SK-N-MC (cell line): ENCODE data around the gene DAB2.
"Not testable (repeated sequence)": the region's sequence is repeated elsewhere in the genome, so short reads cannot be mapped to it uniquely, and the experiment has no call there.

ENCODE experiments used
- DNase-seq: peaks from one replicate; pipeline ENCODE4 v3.0.0-alpha.2; 2011; ENCODE audit warnings: low read depth, low spot score
- H3K27ac ChIP-seq: fragments of 200-600 bp; sonication (generic); 2 replicates; pipeline ENCODE4 v1.5.1; 2016; ENCODE audit warnings: mixed run types
- H3K36me3 ChIP-seq: fragments of 200-600 bp; sonication (generic); 2 replicates; pipeline ENCODE4 v1.6.1; 2017; ENCODE audit warnings: antibody characterized with exemption, low read length, mixed read lengths; ENCODE audit not compliant: insufficient read depth
- H3K4me3 ChIP-seq: fragments of 200-600 bp; sonication (generic); 2 replicates; pipeline ENCODE4 v1.5.1; 2016
- H3K9ac ChIP-seq: fragments of 200-600 bp; sonication (generic); 2 replicates; pipeline ENCODE4 v1.8.0; 2017; ENCODE audit warnings: mixed run types, mixed read lengths; ENCODE audit not compliant: insufficient read length
- H3K9me3 ChIP-seq: fragments of 200-600 bp; sonication (generic); 2 replicates; pipeline ENCODE4 v1.6.1; 2017; ENCODE audit warnings: low read depth, mild to moderate bottlenecking, antibody characterized with exemption, low read length, moderate library complexity, mixed read lengths
- EZH2 ChIP-seq: fragments of 200-600 bp; sonication (generic); IDR thresholded peaks from one replicate; pipeline ENCODE4 v1.6.1; 2017; ENCODE audit warnings: antibody characterized with exemption
- FOXP2 ChIP-seq: optimal IDR thresholded peaks from 2 replicates; pipeline ENCODE3; 2011; ENCODE audit warnings: mild to moderate bottlenecking, moderate library complexity; ENCODE audit not compliant: insufficient read depth; ENCODE audit errors: extremely low read length, control extremely low read depth
- POLR2AphosphoS5 ChIP-seq: IDR thresholded peaks from 2 replicates; pipeline ENCODE4 v1.6.1; 2012; ENCODE audit warnings: mild to moderate bottlenecking, low read depth, low read length, borderline replicate concordance

Gene DAB2

GRCh38 chr5:39342460-39342859 is 82.3 kb downstream of the DAB2 start:
- H3K36me3 ChIP-seq = no peaks in the 10 kb centered on the region
- DNase-seq = no peak
- TF ChIP-seq FOXP2 (no peak), EZH2 (no peak), POLR2AphosphoS5 (no peak)

GRCh38 chr5:39341896-39342295 is 82.9 kb downstream of the DAB2 start:
- H3K27ac ChIP-seq = no peak overlapping the region
- DNase-seq = no peak
- H3K36me3 ChIP-seq = no peaks in the 10 kb centered on the region
- no peak for TF ChIP-seq EZH2
- no peaks in the 10 kb centered on the region for H3K9me3 ChIP-seq
- H3K4me3 ChIP-seq = no peak overlapping the region
- H3K9ac ChIP-seq = no peak overlapping the region

More at GRCh38 chr5:39342460-39342859, 82.3 kb downstream of the DAB2 start:
- Histone ChIP-seq H3K4me3 (no peak overlapping the region), H3K9me3 (no peaks in the 10 kb centered on the region), H3K27ac (no peak overlapping the region), H3K9ac (no peak overlapping the region)

- no peak for DNase-seq
- H3K36me3 ChIP-seq = no peaks in the 10 kb centered on the region
- H3K4me3 ChIP-seq = no peak overlapping the region
- no peak overlapping the region for H3K9ac ChIP-seq
- no peaks in the 10 kb centered on the region for H3K9me3 ChIP-seq
- H3K27ac ChIP-seq = no peak overlapping the region
- TF ChIP-seq EZH2 (no peak), POLR2AphosphoS5 (no peak), FOXP2 (no peak)
Observed at GRCh38 chr5:39340506-39340905, 84.3 kb downstream of the DAB2 start.

DNA sequence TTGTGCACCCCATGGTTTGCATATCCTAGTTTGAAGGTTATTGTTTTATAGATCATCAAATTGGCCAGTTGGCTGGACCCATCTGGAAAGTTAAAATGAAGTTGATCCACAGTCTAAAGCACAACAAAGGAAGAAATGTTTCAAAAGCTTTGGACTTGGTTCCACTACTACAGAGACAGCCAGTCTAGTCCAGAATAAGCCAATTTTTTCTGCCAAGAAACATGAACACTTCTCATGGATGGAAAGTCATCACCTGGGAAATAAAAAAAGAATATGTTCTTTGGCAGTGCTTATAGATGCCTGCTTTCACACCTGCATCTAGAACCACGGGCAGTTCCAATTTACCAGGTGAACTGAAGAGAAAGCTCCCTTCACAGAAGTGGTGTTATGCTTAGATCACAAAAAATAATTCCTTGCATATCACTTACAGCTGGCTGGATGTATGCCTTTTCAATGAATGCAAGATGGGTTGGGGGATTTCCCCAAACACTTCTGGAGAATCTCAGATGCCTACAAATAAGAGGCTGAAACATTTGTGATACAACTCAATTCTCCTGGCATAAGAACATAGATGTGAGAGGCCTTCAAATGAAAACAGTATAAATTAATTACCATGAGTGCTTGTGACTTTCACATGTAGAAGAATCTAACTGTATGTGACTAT is 87.4 kb downstream of the DAB2 start:
- Histone ChIP-seq H3K4me3 (no peak overlapping the region), H3K36me3 (no peaks in the 10 kb centered on the region), H3K9ac (no peak overlapping the region), H3K27ac (no peak overlapping the region), H3K9me3 (no peaks in the 10 kb centered on the region)
- TF ChIP-seq FOXP2 = no peak
- TF ChIP-seq EZH2 = no peak
- TF ChIP-seq POLR2AphosphoS5 = no peak
- no peak for DNase-seq

- H3K4me3 ChIP-seq, H3K27ac ChIP-seq, H3K9ac ChIP-seq, DNase-seq, H3K36me3 ChIP-seq, H3K9me3 ChIP-seq: not testable (repeated sequence)
Observed at GRCh38 chr5:39334296-39334695, 90.5 kb downstream of the DAB2 start.

DNA sequence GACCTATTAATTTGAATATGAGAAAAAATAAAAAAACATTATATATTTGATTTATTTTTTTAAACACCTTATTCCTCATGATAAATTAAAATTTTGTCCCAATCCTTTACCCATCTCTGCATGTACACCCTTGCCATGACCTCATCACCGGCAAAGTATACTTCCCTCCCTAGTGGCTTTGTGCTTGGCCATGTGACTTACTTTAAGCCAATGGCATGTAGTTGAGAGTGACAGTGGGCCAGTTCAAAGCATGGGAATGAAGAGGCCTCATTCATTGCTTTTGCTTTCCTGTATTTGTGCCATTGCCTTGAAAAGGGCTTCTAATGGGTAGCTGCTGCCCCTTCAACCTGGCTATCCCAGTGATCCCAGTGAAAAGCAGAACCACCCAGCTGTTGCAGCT is 91.7 kb downstream of the DAB2 start:
- H3K9ac ChIP-seq = no peak overlapping the region
- no peak overlapping the region for H3K4me3 ChIP-seq
- no peaks in the 10 kb centered on the region for H3K9me3 ChIP-seq
- no peak for TF ChIP-seq POLR2AphosphoS5
- TF ChIP-seq FOXP2 = no peak
- TF ChIP-seq EZH2 = no peak
- DNase-seq = no peak
- no peak overlapping the region for H3K27ac ChIP-seq
- no peaks in the 10 kb centered on the region for H3K36me3 ChIP-seq

- no peak overlapping the region for H3K27ac ChIP-seq
- no peaks in the 10 kb centered on the region for H3K9me3 ChIP-seq
- no peak overlapping the region for H3K4me3 ChIP-seq
- H3K36me3 ChIP-seq = no peaks in the 10 kb centered on the region
- H3K9ac ChIP-seq = no peak overlapping the region
- peak; percentile 16 for DNase-seq
- no peak for TF ChIP-seq FOXP2
- no peak for TF ChIP-seq EZH2
- no peak for TF ChIP-seq POLR2AphosphoS5
Observed at GRCh38 chr5:39331861-39332381, 92.9 kb downstream of the DAB2 start.

GRCh38 chr5:39328731-39329130 is 96.0 kb downstream of the DAB2 start:
- no peak for DNase-seq
- H3K36me3 ChIP-seq = no peaks in the 10 kb centered on the region
- no peak overlapping the region for H3K4me3 ChIP-seq
- TF ChIP-seq FOXP2 = no peak
- no peak overlapping the region for H3K9ac ChIP-seq
- no peak overlapping the region for H3K27ac ChIP-seq
- no peaks in the 10 kb centered on the region for H3K9me3 ChIP-seq

DNA sequence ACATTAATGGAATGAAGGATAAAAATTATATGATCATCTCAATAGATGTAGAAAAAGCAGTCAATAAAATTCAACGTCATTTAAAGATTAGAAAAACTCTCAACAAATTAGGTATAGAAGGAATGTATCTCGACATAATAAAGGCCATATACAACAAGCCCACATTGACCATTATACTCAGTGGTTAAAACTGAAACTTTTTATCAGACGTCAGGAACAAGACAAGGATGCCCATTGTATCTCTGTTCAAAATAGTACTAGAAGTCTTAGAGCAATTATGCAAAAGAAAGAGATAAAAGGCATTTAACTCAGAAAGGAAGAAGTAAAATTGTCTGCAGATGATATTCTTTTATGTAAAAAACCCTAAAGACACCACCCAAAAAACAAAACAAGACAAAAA is 101.2 kb downstream of the DAB2 start:
- DNase-seq = no peak
- no peak overlapping the region for H3K9ac ChIP-seq
- TF ChIP-seq FOXP2 (no peak), POLR2AphosphoS5 (no peak), EZH2 (no peak)
- H3K9me3 ChIP-seq = no peaks in the 10 kb centered on the region
- no peaks in the 10 kb centered on the region for H3K36me3 ChIP-seq
- H3K4me3 ChIP-seq = no peak overlapping the region
- no peak overlapping the region for H3K27ac ChIP-seq
